ENCODE measurements around the gene NUAK2.

DNA sequence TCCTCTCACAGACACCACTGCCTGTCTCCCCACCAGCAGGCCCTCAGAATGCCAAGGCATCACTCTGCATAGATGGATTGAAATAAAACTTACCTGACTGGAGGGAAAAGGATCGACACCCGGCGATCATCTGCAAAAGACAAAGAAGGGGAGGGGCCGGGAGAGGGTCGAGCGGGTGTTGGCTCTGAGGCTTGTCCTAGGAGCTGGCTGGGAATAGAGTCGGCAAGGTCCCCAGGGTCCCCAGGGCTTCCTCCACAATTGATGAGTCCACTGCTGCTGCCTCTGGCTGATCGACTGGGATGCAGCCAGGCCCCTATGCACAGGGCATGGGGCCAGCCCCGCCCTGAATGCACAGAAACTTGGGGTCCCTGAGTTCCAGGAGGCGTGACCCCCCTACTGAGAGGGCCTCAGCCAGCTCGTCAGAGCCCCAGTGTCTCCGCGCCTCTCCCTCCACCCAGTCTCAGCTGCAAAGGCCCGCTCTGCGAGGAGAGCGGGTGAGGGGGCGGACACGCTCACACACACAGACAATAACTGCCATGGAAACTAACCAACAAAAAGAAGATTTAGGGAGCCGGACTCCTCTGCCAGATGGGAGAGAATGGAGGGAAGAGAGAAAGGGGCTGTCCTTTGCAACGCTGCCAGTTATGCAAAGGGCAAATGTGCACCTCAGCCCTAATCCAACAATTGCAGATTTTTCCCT, 35.0 kb upstream of the NUAK2 start, which contains the start of gene KLHDC8A:
- TF ChIP-seq CTCF (conservative IDR thresholded peaks at IDR 0.05) (no peak), ZFX (IDR thresholded peaks at IDR 0.05) (no peak)
